ENCODE data around the gene MZT2B.
"Not testable (repeated sequence)": the region's sequence is repeated elsewhere in the genome, so short reads cannot be mapped to it uniquely, and the experiment has no call there.

DNA sequence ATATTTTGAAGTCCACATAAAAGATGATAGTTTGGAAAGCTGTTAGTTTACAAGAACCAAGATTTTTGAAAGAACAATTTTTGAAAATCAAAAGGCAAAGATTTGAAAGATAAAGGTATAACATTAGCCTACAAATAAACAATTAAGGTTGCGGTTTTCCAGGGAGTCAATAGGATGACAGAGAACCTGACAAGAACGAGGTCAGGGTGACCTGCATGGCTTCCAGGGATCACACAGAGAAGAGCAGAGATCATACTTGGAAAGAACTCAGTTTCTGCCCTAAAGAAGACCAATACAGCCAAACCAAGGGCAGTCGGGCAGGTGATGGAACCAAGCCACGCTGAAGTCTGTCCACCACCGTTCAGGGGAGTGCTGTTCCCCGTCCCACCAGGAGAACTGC, 57.5 kb downstream of the MZT2B start:
- TF ChIP-seq CTCF (conservative IDR thresholded peaks at IDR 0.05; ENCODE audit: low read depth, low read length); POLR2A (IDR thresholded peaks at IDR 0.05; ENCODE audit: low read depth, low read length); RAD21 (IDR thresholded peaks at IDR 0.05; ENCODE audit: low read length); CEBPB (IDR thresholded peaks at IDR 0.05; ENCODE audit: low read depth, low read length); FOS (IDR thresholded peaks at IDR 0.05; ENCODE audit: low read depth, low read length); ELK1 (IDR thresholded peaks at IDR 0.05; ENCODE audit: borderline replicate concordance, low read depth, low read length); SMC3 (IDR thresholded peaks at IDR 0.05; ENCODE audit: low read depth, low read length); MAZ (IDR thresholded peaks at IDR 0.05; ENCODE audit: borderline replicate concordance, low read depth, low read length); RFX5 (IDR thresholded peaks at IDR 0.05; ENCODE audit: low read depth, low read length); MAFK (IDR thresholded peaks at IDR 0.05; ENCODE audit: low read depth, low read length); RCOR1 (IDR thresholded peaks at IDR 0.05; ENCODE audit: insufficient replicate concordance, low read length); BHLHE40 (IDR thresholded peaks at IDR 0.05; ENCODE audit: low read depth, low read length); MXI1 (IDR thresholded peaks at IDR 0.05; ENCODE audit: borderline replicate concordance, low read depth, low read length): not testable (repeated sequence)
- TF ChIP-seq, protein P1, sequence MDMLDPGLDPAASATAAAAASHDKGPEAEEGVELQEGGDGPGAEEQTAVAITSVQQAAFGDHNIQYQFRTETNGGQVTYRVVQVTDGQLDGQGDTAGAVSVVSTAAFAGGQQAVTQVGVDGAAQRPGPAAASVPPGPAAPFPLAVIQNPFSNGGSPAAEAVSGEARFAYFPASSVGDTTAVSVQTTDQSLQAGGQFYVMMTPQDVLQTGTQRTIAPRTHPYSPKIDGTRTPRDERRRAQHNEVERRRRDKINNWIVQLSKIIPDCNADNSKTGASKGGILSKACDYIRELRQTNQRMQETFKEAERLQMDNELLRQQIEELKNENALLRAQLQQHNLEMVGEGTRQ (IDR thresholded peaks at IDR 0.05; ENCODE audit: low read depth, low read length) = not testable (repeated sequence)

Measured in IMR-90 (cell line).